NCI-H128 (cell line): ENCODE data around the gene KIF13A.
"Not testable (repeated sequence)": the region's sequence is repeated elsewhere in the genome, so short reads cannot be mapped to it uniquely, and the experiment has no call there.

Experiments used
- DNase-seq: peaks from one replicate; lab custom pipeline; 2025; ENCODE audit not compliant: unreplicated experiment; lab: John Stamatoyannopoulos, UW

The KIF13A gene

GRCh38 chr6:17812311-17812710 lies 175.1 kb downstream of the KIF13A start:
- DNase-seq = no peak

DNA sequence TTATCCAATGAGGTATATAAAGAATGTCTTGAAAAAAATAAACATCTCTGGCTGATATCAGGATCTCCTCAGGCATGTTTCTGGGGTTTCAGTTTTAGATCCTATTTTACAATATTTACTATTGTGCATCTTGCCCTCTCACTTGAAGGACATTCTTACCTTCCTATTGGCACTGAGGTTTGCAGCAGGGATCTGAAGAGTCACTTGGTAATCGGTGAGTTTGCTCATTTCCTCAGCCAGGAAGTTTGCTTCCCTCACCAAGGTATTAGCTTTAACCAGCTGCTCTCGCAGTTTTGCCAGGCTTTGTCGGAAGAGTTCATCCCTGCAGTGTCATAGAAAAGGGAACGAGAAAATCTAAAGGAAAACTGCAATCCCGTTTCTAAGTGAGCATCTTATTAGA lies 178.8 kb downstream of the KIF13A start:
- no peak for DNase-seq

- not testable (repeated sequence) for DNase-seq
Observed at GRCh38 chr6:17807431-17807830, 180.0 kb downstream of the KIF13A start.

GRCh38 chr6:17803409-17803808 lies 184.0 kb downstream of the KIF13A start:
- DNase-seq = no peak

GRCh38 chr6:17798477-17799154 lies 188.8 kb downstream of the KIF13A start:
- no peak for DNase-seq

DNA sequence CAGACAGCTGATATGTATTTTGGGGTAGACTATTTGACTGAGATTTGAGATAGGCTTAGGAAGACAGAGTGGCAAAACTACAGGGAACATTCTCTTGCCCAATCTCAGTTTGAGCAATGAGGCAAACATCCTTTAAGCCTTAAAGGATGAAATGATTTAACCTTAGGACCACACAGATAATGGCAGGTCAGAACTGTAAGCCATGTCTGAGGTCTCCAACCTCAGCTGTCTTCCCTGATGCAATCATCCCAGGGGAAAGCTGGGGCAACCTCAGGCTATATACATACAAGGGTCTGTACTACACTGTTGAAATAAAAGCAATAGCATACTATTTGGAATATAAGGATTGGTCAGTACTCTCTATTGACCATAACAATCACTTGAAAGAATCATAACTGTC lies 196.9 kb downstream of the KIF13A start:
- DNase-seq = no peak

DNA sequence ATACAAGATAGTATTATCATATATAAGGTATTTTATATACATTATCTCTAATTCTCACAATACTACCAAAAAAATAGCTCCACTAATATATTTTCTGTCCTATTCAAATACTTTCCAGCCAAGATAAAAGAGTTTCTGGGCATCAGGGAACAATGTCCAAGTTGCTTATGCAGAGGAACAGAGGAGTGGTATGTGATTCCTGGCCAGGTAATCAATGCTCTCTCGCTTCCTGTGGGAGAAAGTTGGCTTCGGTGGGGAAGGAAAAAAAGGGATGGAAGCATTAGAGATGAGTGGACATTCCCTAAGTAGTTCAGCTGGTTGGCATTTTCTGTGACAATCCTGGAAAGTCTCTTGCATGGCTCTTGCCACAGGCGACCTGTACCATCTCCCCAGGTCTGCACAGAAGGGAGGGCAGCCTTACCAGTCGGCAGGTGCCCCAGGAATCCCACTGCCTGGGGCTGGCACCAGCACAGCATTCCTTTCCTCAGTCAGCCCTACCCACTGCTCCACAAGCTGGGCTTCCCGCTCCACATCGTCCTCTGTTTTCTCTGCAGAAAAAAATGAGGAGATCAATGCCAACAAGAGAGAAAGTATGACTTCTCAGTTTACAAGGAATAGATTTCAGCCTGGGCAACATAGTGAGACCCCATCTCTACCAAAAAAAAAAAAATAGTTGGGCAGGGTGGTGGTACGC lies 202.2 kb downstream of the KIF13A start:
- no peak for DNase-seq

DNA sequence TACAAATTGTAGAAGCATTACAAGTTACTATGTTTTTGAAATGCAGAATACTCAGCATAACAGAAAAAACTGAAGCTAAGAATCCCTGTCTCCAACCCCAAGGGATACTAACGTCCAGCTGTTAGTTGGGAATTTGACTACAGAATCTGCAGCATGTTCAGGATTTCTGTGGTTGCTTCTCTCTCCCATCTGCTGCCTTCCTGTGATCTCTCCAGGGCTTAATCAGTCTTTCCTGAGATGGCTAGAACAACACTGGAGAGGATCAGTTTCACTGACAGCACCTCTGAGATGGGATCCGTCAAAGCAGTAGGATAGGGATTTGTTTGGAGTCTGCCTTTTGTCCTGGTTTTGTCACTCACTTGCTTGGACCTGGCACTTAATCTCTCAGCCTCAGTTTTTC lies 207.4 kb downstream of the KIF13A start:
- DNase-seq = no peak

DNA sequence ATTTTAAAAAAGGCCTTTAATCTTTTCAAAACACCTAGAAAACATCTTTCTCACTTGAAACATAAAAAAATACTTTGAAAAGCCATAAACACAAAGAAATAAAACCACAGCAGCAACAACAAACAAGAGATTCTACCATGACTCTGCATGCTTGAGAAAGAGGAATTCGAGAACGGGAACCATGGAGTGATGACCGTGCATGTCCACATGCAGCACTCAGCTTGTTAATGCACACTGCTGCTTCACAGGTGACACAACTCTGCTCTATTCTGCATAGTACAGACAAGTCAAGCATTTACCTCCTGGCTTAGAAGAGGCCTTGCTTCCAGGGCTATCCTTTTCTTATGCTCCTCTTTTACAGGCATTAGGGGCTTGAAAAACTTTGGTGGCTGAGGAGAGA lies 215.8 kb downstream of the KIF13A start:
- DNase-seq = no peak

- DNase-seq = no peak
Observed at GRCh38 chr6:17768881-17769280, 218.6 kb downstream of the KIF13A start.

DNA sequence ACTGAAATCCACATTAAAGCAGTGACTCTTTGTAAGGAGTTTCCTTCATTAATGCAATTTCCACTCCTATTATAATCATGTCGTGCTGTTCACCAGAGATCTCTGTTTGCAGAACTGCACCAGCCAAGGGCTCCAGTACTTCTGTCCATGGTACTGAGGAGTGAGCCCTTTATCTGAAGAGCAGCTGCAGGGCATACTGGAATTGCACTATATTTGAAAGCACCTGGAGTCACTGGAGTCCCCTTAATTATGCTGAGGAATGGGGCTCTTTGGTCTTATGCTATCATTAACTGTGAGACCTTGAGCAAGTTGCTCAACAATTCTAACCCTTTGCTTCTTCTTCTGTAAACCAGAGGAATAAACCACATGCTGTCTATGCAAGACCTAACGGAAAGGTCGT lies 219.0 kb downstream of the KIF13A start:
- no peak for DNase-seq

GRCh38 chr6:17762651-17763050 lies 224.8 kb downstream of the KIF13A start:
- no peak for DNase-seq

DNA sequence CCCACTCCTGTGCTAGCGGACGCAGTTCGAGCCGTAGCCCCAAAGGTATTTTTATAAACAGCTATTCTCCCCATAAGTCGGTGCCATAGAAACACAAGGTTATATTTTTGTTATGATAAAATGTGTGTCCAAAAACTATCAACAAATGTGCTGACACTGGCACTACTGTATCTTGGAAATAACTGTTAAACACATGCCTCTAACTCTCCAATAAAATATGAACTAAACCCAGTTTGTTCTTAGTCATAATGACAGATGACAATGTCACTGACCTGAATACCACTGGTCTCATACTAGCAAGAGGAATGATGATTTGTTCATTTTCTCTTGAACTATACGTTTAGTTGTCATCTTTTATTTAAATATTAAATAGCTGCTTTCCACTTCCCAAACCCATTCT lies 229.3 kb downstream of the KIF13A start:
- DNase-seq = no peak

DNA sequence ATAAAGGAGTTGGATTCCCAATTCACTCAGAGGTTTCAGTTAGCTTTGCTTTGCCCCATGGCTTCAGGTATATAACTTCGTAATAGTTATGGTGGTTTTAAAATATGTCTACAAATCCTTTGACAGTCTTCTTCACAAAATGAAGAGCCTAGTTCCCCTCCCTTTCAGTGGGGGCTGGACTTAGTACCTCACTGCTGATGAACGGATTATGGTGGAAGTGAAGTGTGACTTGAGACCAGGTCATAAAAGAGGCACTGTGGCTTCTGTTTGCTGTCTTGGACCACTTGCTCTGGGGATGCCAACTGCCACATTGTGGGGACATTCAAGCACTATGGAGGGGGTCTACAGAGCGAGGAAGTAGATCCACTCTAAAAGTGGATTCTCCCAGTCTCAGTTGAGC lies 233.2 kb downstream of the KIF13A start:
- no peak for DNase-seq

GRCh38 chr6:17745324-17745723 lies 242.1 kb downstream of the KIF13A start:
- not testable (repeated sequence) for DNase-seq

GRCh38 chr6:17744757-17745308 lies 242.6 kb downstream of the KIF13A start:
- not testable (repeated sequence) for DNase-seq

- no peak for DNase-seq
Observed at GRCh38 chr6:17744019-17744756, 243.2 kb downstream of the KIF13A start.

DNA sequence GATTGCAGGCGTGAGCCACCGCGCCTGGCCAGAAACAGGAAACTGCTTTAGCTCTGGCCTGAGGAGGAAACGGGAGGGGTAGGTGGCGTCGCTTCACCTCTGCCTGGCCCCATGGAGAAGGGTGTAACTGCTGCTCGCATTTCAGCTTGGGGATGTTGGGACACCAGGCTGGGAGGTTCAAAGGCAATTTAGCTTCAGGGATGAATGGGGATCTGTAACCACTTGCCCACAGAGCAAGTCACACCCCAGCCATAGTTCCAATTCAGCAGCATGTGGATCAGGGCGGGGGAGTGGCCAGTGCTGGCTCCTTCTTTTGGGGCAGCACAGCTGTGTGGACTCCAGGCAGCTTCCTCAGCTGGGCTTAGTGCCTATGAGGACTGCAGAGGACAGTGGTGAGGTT lies 245.9 kb downstream of the KIF13A start:
- DNase-seq = no peak

DNA sequence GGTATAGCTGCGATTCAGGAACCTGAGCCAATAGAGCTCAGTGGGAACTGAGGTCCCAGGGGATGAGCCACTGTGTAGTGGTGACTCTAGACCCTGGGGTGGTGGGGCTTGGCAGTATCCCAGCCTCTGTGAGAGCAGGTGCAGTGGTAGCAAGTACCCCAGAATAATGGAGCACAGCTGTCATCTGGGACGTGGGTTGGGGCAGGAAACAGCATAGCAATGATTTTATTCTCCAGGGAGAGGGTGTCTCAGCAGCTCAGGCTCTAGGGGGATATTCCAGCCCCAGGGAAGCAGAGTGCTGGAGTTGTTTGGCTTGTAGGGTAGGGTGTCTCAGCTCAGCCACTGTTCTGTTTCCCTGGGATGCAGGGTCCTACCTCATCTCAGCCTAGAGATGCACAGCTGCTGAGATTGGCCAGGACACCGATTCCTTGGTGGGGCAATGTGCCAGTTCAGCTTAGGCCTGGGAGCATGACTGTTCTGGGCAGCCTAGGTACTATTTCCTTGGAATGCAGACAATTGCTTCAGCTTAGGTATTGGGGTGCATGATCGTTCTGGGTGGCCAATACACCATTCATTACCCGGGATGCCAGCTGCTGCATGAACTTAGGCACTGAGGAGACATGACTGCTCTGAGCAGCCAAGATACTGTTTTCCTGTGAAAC lies 246.7 kb downstream of the KIF13A start:
- no peak for DNase-seq

- no peak for DNase-seq
Observed at GRCh38 chr6:17737704-17738252, 249.7 kb downstream of the KIF13A start.

- not testable (repeated sequence) for DNase-seq
Observed at GRCh38 chr6:17735311-17735710, 252.1 kb downstream of the KIF13A start.
